PC-3 (cell line): Measurements from ENCODE around the gene UBE2H.

Source experiments
- CTCF ChIP-seq: fragments of 300-600 bp; sonication (generic); conservative IDR thresholded peaks from 2 replicates; pipeline ENCODE4 v1.5.1; 2017; ENCODE audit warnings: antibody characterized with exemption, low read depth, mild to moderate bottlenecking, low read length
- EZH2phosphoT487 ChIP-seq: fragments of 300-600 bp; sonication (generic); IDR thresholded peaks from 2 replicates; pipeline ENCODE4 v1.6.1; 2018; ENCODE audit warnings: mild to moderate bottlenecking, antibody characterized with exemption, low read length, borderline replicate concordance

GRCh38 chr7:129798616-129799349 is 154.0 kb downstream of the UBE2H start:
- TF ChIP-seq CTCF (no peak), EZH2phosphoT487 (no peak)
